Right lobe of liver (tissue), 4 donors: ENCODE measurements around the gene UNC5C.

Experiments
- CTCF ChIP-seq, 4 donors: fragments of 200-600 bp in 3 of 4; fragments of 450-650 bp in 1 of 4; IDR thresholded peaks; one replicate each; pipeline versions ENCODE4 v1.5.1 to v1.8.0; 2016 to 2022; ENCODE audit warnings: antibody characterized with exemption in 4 of 4, mild to moderate bottlenecking in 2 of 4
- POLR2A ChIP-seq: fragments of 450-650 bp; IDR thresholded peaks from one replicate; pipeline ENCODE4 v1.6.1; 2017; ENCODE audit warnings: antibody characterized with exemption, mild to moderate bottlenecking
- donor health status: DM: no; HTN: no; CAD: no.
- donor health status: DM: no; HTN: no; CAD: no.
- donor health status: DM: no; HTN: yes; CAD: no.

GRCh38 chr4:95142932-95143331, 405.8 kb downstream of the UNC5C start:
- TF ChIP-seq CTCF (IDR thresholded peaks at IDR 0.05): no peak
- TF ChIP-seq POLR2A: no peak
